Activated effector memory CD4-positive, alpha-beta T cell treated with anti-CD3 and anti-CD28 coated beads, Interleukin-2, amount 50 U/mL, for 16 hours (primary cell): ENCODE data around the gene CAMTA1.
"Not testable (repeated sequence)": the region's sequence is repeated elsewhere in the genome, so short reads cannot be mapped to it uniquely, and the experiment has no call there.

Experiments
- DNase-seq: peaks from one replicate; pipeline ENCODE4 v3.0.0-alpha.2; 2020

The CAMTA1 gene

DNA sequence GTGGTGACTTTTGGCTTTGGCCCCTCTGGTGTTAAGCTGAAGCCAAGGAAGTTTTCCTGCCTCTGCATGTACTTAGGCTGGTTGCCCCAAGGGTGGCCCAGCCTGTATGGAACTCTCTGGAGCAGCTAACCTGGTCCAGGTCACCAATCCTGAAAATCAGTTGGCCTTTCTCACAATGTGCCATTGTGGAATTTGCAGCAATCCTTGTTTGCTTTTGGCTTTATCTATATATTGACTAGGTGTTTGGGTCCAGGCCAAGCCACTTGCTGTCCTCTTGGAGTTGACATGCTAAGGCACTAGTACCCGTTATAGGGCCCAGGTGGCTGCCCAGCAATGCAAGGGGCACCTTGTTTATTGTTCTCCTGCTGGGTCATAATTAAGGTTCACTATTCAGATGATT is 124.6 kb downstream of the CAMTA1 start:
- no peak for DNase-seq

- DNase-seq, result no peak
Observed at GRCh38 chr1:6911021-6911941, 126.0 kb downstream of the CAMTA1 start.

GRCh38 chr1:6911974-6912373 is 126.7 kb downstream of the CAMTA1 start:
- no peak for DNase-seq

- no peak for DNase-seq
Observed at GRCh38 chr1:6912518-6912917, 127.3 kb downstream of the CAMTA1 start.

DNA sequence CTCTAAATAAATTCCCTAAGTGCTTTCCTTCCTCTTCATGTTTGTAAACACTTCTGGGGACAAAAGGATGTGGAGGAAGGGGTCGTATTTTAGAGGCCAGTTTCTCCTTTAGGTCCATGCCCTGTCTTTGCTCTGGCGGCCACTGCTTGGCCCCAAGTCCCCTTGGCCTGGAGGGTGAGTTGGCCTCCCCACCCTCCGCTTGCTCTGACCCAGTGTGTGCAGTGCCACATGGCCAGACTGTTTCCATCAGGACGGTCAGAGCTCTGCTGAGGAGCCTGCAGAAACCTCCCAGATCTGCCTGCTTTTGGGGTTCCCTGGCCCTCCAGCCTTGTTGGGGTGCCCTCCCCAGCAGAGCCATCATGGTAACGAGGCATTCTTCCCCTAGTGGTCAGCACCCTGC is 127.8 kb downstream of the CAMTA1 start:
- DNase-seq, result no peak

GRCh38 chr1:6914706-6915105 is 129.5 kb downstream of the CAMTA1 start:
- no peak for DNase-seq

DNA sequence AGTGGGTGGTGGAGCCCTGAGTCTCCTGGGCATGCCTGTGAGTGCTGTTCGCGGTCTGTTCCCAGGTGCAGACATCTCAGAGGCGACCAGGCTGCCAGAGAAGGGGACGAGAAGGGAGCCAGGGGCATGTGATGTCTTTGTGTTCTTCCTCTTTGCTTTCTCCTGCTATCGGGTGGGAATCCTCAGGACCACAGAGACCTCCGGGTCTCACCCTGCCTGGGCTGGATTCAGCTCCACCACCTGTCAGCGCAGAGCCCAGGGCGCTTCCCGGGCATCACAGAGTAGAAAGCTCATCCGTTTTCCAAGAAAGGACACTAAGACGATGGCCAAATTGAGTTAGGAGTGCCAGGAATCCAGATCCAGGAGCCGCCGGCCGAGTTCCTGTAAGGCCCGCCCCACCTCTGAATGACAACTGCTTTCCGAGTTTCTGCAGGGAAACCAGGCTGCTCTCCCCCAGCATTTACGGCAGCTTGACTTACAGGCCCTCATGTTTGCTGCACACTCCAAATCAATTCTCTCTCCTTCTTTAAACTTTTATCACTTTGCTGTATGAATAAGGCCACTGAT is 130.8 kb downstream of the CAMTA1 start:
- no peak for DNase-seq

GRCh38 chr1:6917067-6917466 is 131.8 kb downstream of the CAMTA1 start:
- DNase-seq, result no peak

- no peak for DNase-seq
Observed at GRCh38 chr1:6918186-6918924, 133.1 kb downstream of the CAMTA1 start.

DNA sequence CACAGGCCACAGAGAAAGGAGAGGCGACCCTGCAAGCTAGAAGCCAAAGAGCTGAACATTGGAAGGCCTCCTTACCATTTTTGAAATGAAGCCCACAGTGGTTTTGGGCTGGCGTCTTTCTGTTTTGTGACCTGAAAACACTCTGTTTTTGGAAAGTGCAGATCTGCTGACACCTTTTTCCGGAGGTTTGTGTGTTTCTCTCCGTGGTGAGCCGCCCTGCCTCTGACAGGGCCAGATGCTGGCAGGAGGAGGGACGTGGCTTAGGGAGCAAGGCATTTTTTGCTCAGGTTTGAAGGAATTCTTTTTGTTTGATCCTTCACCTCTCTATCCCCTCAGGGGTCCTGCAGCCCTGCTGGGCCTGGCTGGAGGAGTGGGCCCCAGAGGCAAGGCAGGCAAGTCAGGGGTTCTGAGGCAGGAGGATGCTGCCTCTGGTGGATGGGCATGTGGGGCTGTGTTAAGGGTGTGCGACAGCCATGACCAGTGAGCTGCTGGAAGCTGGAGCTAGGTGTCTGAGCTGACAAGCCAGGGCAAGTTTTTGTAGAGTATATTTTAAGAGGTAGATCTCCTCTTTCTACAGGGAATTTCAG is 133.8 kb downstream of the CAMTA1 start:
- DNase-seq, result no peak

GRCh38 chr1:6921506-6921905 is 136.3 kb downstream of the CAMTA1 start:
- DNase-seq, result not testable (repeated sequence)

DNA sequence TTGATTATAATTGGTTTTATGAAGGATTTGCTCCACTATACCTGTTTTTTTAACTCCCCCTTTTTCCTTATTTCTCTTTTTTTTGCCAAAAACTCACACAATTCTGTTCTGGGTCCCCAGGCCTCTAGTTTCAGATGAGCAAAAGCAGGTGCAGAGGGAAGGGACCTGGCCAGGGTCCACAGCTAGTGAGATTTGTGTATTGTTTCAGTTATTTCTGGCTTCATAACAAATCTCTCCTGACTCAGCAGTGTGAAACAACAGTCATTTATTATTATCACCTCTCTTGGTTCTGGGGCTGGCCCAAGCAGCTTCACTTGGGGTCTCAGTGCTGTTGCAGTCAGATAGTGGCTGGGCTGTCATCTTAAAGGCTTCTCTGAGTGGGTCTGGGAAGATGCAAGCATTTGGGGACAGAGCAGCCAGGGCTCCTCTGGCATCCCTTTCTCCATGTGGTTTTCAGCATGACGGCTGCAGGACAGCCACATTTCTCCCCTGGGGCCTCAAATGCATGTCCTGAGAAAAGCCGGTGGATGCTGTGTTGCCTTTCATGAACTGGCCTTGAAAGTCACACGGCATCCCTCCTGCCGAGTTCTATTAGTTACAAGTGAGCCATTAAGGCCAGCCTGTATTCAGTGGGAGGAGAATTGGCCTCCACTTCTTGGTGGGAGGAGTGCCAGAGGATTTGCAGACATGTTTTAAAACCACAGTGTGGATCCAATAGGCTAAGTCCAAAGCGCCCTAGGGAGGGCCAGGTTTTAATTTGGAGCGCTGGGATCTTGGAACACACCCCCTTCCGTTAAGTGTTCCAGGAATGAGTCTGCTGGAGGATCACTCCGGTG is 137.1 kb downstream of the CAMTA1 start:
- DNase-seq, result no peak

DNA sequence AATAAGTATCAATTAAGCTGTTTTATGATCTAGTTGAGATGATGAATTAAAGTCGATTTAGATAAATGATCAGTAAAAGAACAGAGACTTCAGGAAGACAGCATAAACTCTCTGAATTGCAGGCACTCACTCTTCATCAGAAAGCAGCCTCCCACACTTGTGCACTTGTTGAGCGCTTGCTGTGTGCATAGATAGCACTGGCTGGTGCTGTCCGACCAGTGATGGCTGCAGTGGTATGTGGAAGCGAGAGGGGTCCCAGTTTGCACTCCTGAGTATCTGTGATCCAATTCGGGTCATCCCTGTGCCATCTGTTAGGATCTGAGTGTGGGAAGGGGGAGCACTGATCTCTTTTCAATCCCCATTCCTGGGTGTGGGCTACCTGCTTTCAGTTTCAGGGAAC is 137.8 kb downstream of the CAMTA1 start:
- DNase-seq, result no peak

GRCh38 chr1:6923416-6923815 is 138.2 kb downstream of the CAMTA1 start:
- DNase-seq, result no peak

GRCh38 chr1:6923955-6924881 is 139.0 kb downstream of the CAMTA1 start:
- no peak for DNase-seq

GRCh38 chr1:6924891-6925290 is 139.6 kb downstream of the CAMTA1 start:
- no peak for DNase-seq

DNA sequence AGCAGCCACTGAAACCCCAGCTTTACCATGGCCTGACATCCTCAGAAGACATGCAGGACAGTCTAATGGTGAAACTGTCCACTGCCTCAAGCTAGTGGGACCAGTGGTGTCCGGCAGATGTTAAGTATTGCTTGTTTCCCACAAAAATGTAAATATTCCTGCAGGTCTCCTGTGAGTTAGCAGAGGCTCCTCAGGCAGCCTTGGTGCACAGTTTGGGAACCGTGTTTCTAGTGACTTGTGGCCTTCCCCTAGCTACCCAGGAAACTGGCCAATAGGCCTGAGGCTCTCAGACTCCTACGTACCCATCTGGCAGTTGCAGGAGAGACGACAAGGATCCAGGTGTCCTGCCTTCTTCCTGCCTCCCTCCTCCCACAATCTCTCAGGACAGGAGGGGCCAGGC is 142.4 kb downstream of the CAMTA1 start:
- DNase-seq, result no peak

DNA sequence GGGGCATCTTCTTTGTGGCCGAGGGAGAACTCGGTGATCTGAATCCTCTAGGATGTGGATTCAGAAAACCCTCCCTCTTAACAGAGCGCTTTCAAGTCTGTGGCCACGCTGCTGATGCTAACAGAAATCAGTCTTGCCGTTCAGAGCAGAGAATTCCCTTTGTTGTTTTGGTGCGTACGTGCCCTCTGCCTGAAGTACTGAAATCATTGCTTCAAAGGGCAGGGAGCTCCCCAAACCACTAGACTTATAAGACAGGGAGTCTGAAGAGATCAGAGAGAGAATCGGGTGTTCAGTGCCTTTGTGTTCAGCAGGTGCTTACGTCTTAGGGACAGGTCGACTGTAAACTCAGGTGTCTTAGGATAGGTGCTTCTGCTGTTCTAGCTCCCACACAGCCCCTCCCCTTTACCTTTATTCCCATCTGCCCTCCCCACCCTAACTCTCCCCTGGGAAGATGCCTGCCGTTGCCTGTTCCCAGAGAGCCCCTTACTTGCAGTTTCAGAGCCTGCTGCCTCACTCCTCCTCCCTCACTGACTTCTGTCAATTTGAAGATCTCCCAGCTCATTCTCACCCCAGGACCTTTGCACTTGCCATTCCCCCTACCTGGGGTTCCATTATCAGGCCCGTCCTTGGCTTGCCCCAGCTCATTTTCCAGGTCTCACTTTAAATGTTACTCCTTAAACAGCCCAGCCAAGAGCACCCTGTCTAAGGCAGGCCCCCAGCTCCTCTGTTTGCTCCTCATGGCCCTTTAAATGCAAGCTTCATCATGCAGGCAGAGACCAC is 143.0 kb downstream of the CAMTA1 start:
- no peak for DNase-seq

- DNase-seq, result no peak
Observed at GRCh38 chr1:6930732-6931300, 145.6 kb downstream of the CAMTA1 start.

DNA sequence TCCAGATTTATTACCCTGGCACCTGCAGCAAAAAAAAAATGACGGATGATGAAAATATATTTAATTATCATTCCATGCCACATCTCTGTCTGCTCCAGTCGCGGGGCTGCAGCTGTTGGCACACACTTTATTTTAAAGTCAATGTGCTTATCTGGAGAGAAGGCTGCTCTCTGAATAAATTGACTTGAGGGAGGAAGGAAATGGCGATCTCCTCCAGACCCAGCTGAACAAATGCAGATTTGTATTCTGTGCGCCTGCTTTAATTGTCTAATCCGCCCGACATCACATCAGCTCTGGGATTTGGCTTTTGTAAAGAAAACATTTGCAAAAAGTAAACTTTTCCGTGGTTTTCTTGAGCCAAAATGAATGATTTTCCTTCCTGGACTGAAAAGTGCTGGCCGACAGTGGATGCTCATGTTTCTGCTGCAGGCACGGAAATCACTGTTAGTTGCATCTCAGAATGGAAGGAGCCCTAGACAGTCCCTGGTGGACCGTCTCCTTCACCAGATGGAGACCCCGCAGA is 150.2 kb downstream of the CAMTA1 start:
- DNase-seq, result no peak
